T-helper 2 cell treated with Interferon-gamma antibody and Interleukin-4, amounts not matched to agents 100 ng/mL and 5 ng/mL, for 36 hours (primary cell): ENCODE measurements around the gene SLC2A5. TPM values are rescaled to one million over a fixed set of nuclear protein-coding genes. Genes with fewer than 3 reads are reported as not detected.
"Not testable (repeated sequence)": the region's sequence is repeated elsewhere in the genome, so short reads cannot be mapped to it uniquely, and the experiment has no call there.

Experiments
- intact Hi-C: fragments of 100-400 bp; cut with micrococcal nuclease; formaldehyde crosslinking; loops from one replicate; pipeline ENCODE4 v1.15.1; 2023
- total RNA-seq: library from RNA; stranded (reverse); gene quantifications from 2 replicates; pipeline ENCODE4 v1.2.3, GENCODE V29; 2022

Gene SLC2A5
- total RNA-seq, 1 donor from 2014 or later: 0.05 TPM

GRCh38 chr1:9010781-9011323 is 58.6 kb downstream of the SLC2A5 start:
- intact Hi-C loops: no loop called here

- intact Hi-C loops: loop anchor here (2.0 kb wide), 1 partner anchor 91 kb away; no protein-coding TSS in a partner anchor
Measured at GRCh38 chr1:9009438-9010370, 59.7 kb downstream of the SLC2A5 start.

- intact Hi-C loops: loop anchor here (2.0 kb wide), 1 partner anchor 93 kb away; no protein-coding TSS in a partner anchor
Measured at GRCh38 chr1:9008236-9008635, 61.2 kb downstream of the SLC2A5 start.

GRCh38 chr1:9006956-9007615 is 62.3 kb downstream of the SLC2A5 start:
- intact Hi-C loops: no loop called here

DNA sequence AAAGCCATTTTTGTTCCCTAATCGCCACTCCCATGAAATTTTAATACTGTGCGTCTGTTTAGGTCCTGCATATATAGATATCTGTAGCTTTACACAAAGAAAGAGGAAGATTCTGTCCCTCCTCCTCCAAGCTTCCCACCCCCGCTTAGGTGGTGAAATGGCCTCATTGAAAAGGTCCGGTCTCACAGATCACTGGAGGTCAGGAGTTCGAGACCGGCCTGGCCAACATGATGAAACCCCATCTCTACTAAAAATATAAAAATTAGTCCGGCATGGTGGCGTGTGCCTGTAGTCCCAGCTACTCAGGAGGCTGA is 64.1 kb downstream of the SLC2A5 start:
- intact Hi-C loops: loop anchor here (1.0 to 2.0 kb wide), 2 partner anchors 87 to 147 kb away; no protein-coding TSS in a partner anchor

DNA sequence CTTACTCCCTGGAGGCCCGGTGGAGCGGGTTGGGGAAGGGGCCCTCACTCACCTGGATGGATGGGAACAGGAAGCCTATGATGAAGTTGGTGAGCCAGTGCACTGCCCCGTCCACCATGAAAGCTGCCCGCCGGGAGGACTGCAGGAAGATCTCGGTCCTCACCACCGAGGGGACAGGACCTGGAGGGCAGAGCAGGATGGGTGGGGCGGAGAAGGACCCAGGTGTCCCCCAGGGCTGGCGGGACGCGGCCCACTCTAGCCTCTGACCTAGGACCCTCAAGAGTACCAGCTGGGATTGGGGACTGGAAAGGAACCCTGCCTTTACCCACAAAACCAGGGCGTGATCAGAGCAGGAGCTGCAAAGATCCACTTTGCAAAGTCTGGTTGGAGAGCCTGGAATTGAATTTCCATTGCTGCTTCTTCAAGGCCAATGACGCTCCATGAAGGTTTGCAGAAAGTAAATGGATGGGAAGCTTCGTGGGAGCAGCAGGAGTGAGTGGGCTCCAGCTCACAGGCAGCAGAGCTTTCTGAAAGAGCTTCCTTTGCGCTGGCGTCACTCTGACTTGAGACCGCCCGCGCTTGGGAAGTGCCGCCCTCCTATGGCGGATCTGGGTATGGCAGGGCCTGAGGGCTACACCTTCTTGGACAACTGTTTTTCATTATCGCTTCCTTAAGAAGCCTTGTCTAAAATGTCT is 64.6 kb downstream of the SLC2A5 start:
- intact Hi-C loops: loop anchor here (1.0 to 2.0 kb wide), 2 partner anchors 87 to 146 kb away; no protein-coding TSS in a partner anchor

- intact Hi-C loops: loop anchor here (2.0 kb wide), 1 partner anchor 145 kb away; no protein-coding TSS in a partner anchor
Measured at GRCh38 chr1:9004031-9004699, 65.3 kb downstream of the SLC2A5 start.

DNA sequence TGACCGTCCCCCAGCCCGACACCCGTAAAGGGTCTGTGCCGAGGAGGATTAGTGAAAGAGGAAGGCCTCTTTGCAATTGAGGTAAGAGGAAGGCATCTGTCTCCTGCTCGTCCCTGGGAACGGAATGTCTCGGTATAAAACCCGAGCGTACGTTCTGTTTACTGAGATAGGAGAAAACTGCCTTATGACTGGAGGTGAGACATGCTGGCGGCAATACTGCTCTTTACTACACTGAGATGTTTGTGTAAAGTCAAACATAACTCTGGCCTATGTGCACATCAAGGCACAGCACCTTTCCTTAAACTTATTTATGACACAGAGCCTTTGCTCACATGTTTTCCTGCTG is 67.2 kb downstream of the SLC2A5 start:
- intact Hi-C loops: not testable (repeated sequence)

- intact Hi-C loops: not testable (repeated sequence)
Measured at GRCh38 chr1:9001534-9002214, 67.8 kb downstream of the SLC2A5 start.

GRCh38 chr1:8993962-8994675 is 75.3 kb downstream of the SLC2A5 start:
- intact Hi-C loops: not testable (repeated sequence)

DNA sequence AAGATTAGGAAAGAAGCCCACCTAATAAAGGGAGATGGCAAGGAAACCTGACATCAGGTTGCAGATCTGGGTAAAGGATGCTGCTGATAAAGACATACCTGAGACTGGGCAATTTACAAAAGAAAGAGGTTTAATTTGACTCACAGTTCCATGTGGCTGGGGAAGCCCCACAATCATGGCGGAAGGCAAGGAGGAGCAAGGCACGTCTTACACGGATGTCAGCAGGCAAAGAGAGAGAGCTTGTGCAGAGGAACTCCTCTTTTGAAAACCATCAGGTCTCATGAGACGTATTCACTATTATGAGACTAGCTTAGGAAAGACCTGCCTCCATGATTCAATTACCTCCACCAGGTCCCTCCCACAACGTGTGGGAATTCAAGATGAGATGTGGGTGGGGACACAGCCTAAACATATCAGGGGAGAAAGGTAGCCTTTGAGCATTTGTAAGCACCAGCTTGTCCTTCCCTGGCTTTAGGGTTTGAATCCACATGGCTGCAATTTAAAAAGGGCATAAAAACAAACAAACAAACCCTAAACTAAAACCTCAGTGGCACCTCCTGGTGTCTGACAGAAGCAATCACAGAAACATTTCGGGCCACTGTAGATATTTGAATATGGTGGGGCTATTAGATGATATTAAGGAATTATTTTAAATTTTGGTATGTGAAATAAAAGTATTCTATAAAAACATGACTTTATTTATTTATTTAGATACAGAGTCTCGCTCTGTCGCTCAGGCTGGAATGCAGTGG is 76.3 kb downstream of the SLC2A5 start:
- intact Hi-C loops: no loop called here

DNA sequence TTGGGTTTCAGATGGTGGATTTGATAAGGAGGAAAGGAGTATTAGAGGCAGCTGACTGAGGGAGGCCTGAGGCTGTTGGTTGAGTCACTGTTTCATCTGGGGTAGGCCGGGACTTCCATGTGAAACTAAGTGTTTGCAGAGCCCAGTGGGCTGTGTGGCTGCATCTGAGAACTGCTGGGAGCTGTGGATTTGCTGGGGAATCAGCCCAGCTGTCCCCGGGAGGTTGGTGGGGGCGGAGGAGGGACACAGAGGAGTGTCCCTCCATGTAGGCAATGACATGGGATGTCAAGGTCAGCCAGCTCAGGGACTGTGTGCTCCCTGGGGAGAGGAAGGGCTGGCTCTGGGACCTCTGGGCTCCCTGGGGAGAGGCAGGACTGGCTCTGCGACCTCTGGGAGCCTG is 79.6 kb downstream of the SLC2A5 start:
- intact Hi-C loops: loop anchor here (2.0 kb wide), 1 partner anchor 131 kb away; no protein-coding TSS in a partner anchor

DNA sequence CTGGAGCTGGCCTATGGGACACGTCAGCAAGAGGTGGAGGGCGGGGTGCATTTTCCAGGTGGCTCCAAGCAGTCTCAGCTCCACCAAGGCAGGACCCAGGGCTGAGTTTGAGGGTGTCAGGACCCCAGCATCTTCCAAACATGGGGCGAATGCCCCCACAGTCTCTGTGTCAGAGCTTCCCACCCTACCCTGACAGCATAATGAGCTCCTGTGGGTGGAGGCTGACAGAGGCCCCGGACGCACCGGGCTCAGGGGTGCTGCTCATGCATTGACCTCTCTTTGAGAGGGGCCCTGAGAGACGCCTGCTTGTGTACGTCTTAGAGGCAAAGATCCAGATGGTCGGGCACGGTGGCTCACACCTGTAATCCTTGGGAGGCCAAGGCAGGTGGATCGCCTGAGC is 80.4 kb downstream of the SLC2A5 start:
- intact Hi-C loops: loop anchor here (2.0 kb wide), 1 partner anchor 130 kb away; no protein-coding TSS in a partner anchor

- intact Hi-C loops: loop anchor here (1.0 to 2.0 kb wide), 2 partner anchors 70 to 130 kb away; no protein-coding TSS in a partner anchor
Measured at GRCh38 chr1:8988618-8988967, 80.8 kb downstream of the SLC2A5 start.

- intact Hi-C loops: loop anchor here (1.0 to 2.0 kb wide), 3 partner anchors 17 to 129 kb away; no protein-coding TSS in a partner anchor
Measured at GRCh38 chr1:8987881-8988617, 81.4 kb downstream of the SLC2A5 start.

GRCh38 chr1:8986814-8987190 is 82.6 kb downstream of the SLC2A5 start:
- intact Hi-C loops: loop anchor here (1.0 kb wide), 1 partner anchor 16 kb away; no protein-coding TSS in a partner anchor

GRCh38 chr1:8985915-8986813 is 83.3 kb downstream of the SLC2A5 start:
- intact Hi-C loops: no loop called here
